LHCN-M2 (cell line): ENCODE measurements around the gene ZDHHC11B. TPM values are rescaled to one million over a fixed set of nuclear protein-coding genes. Genes with fewer than 3 reads are reported as not detected.
"Not testable (repeated sequence)": the region's sequence is repeated elsewhere in the genome, so short reads cannot be mapped to it uniquely, and the experiment has no call there.

Experiments used
- DNase-seq: peaks from one replicate; pipeline ENCODE4 v3.0.0-alpha.2; 2012; ENCODE audit warnings: low read depth
- total RNA-seq: library from RNA; depleted of rRNA; stranded (reverse); fragments of >200 nt; gene quantifications from 2 replicates; pipeline ENCODE4 v1.2.3, GENCODE V29; 2014

ZDHHC11B gene
- total RNA-seq, 1 experiment from 2014 or later = not detected

GRCh38 chr5:717143-717542 is 67.4 kb downstream of the ZDHHC11B start:
- DNase-seq = no peak

GRCh38 chr5:716740-717139 is 67.8 kb downstream of the ZDHHC11B start:
- not testable (repeated sequence) for DNase-seq

- not testable (repeated sequence) for DNase-seq
Observed at GRCh38 chr5:715636-716035, 68.9 kb downstream of the ZDHHC11B start.

GRCh38 chr5:714215-715118 is 70.1 kb downstream of the ZDHHC11B start:
- DNase-seq = not testable (repeated sequence)

GRCh38 chr5:713686-714085 is 70.8 kb downstream of the ZDHHC11B start:
- not testable (repeated sequence) for DNase-seq

GRCh38 chr5:708848-709517 is 75.5 kb downstream of the ZDHHC11B start:
- DNase-seq = not testable (repeated sequence)

- not testable (repeated sequence) for DNase-seq
Observed at GRCh38 chr5:708374-708773, 76.2 kb downstream of the ZDHHC11B start.

- DNase-seq = not testable (repeated sequence)
Observed at GRCh38 chr5:706127-706526, 78.4 kb downstream of the ZDHHC11B start.

GRCh38 chr5:696753-697702 is 87.5 kb downstream of the ZDHHC11B start:
- not testable (repeated sequence) for DNase-seq

- not testable (repeated sequence) for DNase-seq
Observed at GRCh38 chr5:696191-696590, 88.3 kb downstream of the ZDHHC11B start.

GRCh38 chr5:695475-695874 is 89.1 kb downstream of the ZDHHC11B start:
- DNase-seq = not testable (repeated sequence)

GRCh38 chr5:694042-694431 is 90.5 kb downstream of the ZDHHC11B start:
- DNase-seq = not testable (repeated sequence)

- peak; percentile 17 for DNase-seq
Observed at GRCh38 chr5:693271-694041, 91.1 kb downstream of the ZDHHC11B start, which contains the start of gene TPPP. Gene TPPP (minus strand): TSS chr5:693352. CDS start chr5:678060, 15,292 bp downstream.

- not testable (repeated sequence) for DNase-seq
Observed at GRCh38 chr5:692529-693041, 91.9 kb downstream of the ZDHHC11B start.

- no peak for DNase-seq
Observed at GRCh38 chr5:691817-692528, 92.6 kb downstream of the ZDHHC11B start.

- not testable (repeated sequence) for DNase-seq
Observed at GRCh38 chr5:691049-691448, 93.5 kb downstream of the ZDHHC11B start.

- not testable (repeated sequence) for DNase-seq
Observed at GRCh38 chr5:690293-690692, 94.2 kb downstream of the ZDHHC11B start.

GRCh38 chr5:688348-689010 is 96.0 kb downstream of the ZDHHC11B start:
- not testable (repeated sequence) for DNase-seq

GRCh38 chr5:686936-687335 is 97.6 kb downstream of the ZDHHC11B start:
- DNase-seq = not testable (repeated sequence)
